M059J (cell line): Measurements from ENCODE around the gene HAL. TPM values are rescaled to one million over a fixed set of nuclear protein-coding genes. Genes with fewer than 3 reads are reported as not detected.

Source experiments
- DNase-seq: peaks from one replicate; pipeline ENCODE4 v3.0.0-alpha.2; 2012; ENCODE audit warnings: low read depth
- total RNA-seq: library from RNA; depleted of rRNA; stranded (reverse); fragments of >200 nt; shearing (Covaris generic); gene quantifications from 2 replicates; pipeline ENCODE4 v1.2.3, GENCODE V29; 2014; rRNA removed

Gene HAL, protein sequence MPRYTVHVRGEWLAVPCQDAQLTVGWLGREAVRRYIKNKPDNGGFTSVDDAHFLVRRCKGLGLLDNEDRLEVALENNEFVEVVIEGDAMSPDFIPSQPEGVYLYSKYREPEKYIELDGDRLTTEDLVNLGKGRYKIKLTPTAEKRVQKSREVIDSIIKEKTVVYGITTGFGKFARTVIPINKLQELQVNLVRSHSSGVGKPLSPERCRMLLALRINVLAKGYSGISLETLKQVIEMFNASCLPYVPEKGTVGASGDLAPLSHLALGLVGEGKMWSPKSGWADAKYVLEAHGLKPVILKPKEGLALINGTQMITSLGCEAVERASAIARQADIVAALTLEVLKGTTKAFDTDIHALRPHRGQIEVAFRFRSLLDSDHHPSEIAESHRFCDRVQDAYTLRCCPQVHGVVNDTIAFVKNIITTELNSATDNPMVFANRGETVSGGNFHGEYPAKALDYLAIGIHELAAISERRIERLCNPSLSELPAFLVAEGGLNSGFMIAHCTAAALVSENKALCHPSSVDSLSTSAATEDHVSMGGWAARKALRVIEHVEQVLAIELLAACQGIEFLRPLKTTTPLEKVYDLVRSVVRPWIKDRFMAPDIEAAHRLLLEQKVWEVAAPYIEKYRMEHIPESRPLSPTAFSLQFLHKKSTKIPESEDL
- total RNA-seq = not detected in 2 replicates

DNA sequence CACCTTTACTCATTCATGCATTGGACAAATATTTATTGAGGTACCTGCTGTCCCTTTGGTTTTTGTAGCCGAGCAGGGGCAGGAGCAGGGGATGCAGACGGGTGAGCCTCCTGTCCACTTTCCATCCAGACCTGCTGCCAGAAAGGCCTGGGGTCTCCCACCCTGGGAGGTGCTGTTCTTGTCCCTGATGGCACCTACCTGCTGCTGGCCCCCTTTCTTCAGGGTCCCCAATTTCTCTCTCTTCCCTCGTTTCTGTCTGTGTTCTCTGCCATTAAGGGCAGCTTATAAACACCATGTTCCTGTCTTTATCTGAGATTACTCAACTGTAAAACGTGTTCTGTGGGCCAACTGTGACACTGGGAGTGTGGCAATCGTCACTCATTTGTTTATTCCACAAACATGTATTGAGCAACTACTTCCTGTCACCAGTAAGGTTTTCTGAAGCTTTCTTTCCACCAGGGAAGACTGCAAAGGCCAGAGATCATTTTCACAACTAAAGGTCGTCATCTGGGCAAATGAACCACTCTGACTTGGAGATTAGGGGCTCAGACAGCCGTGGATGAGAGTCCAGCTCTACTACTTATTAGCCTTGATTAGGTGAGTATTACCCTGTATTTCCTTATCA is at the start of gene HAL:
TSS of gene HAL (minus strand) at position 311 of the 625 bp plus-strand sequence. CDS start 434 bp downstream, outside the sequence.
- no peak for DNase-seq

DNA sequence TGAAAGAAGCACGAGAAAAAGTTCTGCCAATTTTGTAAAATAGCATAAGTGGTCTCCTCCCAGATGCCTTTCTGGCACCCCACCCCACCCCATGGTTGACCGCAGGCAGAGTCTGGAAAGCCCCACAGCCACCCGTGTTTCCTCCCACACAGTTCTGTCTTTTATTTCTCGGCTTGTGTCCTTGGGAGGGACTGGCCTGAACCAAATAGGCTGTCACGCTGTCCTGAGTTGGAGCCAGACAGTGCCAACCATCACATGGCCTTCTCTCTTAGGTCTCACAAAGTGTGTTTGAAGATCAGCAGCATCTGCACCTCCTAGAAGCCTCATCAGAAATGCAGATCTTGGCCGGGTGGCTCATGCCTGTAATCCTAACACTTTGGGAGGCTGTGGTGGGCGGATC is 49.4 kb upstream of the HAL start:
- no peak for DNase-seq

DNA sequence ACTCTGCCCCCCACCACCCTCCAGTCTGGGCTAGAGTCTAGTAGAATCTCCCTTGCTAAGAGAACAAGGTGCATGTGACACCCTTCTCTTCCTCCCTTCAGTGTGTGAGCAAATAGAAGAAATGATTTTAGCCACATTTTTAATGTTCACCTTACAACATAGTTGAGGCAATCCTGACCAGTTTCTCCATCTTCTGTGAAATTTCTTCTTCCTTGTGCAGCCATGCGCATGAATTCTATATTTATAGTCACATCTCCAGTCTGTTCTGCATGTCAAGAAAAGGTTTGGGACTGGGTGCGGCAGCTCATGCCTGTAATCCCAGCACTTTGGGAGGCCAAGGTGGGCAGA is 48.8 kb upstream of the HAL start:
- no peak for DNase-seq

DNA sequence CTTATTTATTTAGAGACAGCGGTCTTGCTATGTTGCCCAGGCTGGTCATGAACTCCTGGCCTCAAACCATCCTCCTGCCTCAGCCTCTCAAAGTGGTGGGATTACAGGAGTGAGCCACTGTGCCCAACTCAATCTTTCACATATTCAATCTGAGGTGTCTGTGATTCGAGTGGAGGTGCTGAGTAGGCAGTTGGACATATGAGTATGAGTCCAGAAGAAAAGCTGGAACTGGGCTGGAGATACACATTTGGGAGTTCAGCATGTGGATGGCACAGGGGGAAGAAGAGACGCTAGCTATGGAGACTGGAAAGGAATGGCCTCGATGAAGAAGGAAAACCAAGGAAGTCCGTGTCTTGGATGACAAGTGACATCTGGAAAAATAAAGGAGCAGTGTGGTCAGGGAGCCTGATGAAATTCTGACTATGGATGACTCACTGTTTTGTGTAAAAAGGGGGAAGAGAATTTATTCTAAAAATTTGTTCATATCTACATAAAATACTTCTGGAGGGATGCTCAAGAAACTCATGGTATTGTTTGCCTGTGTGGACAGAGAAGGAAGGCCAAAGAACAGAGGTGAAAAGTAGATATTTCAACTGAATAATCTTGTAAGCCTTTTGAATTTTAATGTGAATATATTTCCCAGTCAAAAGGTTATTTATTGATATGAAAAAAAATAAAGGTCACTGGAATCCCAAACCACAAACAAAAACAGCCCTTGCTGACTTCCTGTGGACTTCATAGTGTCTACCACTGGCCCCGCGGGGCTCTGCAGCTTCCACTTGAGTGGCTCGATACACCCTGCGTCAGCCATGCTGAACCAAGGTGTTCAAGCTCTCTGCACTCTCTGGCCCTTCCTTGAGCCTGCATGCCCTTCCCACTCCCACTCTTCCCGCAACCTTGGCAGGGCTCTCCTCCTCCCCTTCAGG is 48.1 kb upstream of the HAL start:
- DNase-seq = peak; percentile 61

DNA sequence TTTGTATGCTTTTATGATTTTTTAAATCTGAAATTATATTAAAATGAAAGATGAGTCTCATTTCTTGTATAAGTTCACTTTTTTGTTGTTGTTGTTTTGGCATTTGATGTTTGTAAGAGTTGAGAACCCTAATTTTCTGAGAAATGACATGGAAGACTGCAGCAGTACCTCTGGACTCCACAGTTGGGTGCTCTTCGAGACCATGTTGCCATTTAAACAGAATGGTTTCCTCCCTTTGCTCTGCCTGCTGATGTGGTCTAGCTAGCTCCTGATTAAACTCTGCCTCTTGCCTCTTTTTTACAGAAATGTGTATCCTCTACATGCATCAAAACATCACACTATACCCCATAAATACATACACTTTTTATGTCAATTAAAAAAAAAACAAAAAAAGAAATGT is 45.0 kb upstream of the HAL start:
- no peak for DNase-seq

DNA sequence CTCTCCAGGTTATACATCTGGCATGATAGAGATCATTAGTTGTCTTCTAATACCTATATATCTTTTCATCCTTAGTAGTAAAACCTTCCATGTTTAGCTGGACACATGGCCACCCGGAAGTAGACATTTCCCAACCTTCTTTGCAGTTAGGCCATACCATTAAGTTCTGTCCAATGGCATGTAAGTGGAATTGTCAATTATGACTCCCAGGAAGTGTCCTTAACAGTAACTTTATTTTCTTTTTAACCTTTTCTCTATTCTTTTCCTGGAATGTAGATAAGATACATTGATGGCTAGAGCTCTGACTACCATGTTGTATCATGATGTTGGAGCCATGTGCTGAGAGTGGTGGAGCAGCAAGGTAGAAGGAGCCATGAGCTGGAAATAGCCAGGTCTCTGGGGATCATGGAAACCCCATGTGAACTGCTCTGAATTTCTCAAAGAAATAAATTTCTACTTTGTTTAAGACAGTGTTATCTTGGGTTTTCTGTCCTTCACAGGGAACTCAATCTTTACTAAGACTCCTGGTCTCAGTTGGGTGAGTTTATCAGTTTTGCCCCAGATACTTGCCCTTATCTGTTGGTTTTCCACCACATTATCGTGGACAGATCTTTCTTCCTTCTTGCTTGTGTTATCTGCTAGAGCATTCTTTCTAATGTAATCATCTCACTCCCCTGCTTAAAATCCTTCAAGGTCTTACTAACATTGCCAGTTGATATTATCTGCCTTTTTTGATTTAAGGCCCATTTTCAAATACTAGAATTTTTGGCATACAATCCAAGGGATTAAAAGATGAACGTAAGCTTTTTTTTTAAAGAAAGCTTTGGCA is 44.4 kb upstream of the HAL start:
- no peak for DNase-seq

DNA sequence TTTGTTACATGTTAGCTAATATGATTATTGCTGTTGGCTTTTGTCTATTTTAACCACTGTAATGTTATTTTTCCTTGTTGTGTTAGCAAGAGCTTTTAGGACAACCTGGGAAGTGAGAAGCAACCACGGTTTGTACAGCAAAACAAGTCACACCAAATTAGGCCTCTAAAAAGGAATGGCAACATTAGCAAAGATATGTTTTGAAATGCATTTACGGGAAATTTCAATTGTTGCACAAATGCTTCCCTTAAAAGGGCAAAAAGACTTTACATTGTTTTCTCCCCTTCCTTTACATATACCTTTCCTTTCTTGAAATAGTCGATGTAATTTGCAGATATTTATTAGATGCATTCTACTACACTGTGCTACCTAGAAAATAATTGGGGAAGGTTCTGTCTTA is 43.4 kb upstream of the HAL start:
- no peak for DNase-seq

DNA sequence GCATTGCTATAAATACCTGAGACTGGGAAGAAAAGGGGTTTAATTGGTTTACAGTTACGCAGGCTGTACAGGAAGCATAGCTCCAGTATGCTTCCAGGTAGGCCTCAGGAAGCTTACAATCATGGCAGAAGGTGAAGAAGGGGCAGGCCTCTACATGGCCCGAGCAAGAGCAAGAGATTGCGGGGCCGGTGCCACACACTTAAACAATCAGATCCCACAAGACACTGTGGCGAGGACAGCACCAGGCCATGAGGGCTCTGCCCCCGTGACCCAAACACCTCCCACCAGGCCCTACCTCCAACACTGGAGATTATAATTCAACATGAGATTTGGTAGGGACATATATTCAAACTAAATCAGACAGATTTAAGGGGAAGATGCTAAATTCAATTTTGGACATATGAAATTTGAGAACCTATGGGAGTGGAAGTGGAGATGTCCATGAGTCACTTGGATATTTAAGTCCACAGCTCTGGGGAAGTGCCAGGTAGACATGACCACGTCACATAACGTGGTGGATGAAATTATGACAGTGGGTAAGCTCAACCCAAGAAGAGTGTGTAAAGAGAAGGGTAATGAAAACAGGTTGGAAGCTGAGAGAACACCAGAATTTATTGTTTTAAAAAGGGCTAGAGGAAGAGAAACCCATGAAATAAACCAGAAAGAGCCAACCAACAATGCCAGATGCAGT is 40.8 kb upstream of the HAL start:
- DNase-seq = peak; percentile 39

DNA sequence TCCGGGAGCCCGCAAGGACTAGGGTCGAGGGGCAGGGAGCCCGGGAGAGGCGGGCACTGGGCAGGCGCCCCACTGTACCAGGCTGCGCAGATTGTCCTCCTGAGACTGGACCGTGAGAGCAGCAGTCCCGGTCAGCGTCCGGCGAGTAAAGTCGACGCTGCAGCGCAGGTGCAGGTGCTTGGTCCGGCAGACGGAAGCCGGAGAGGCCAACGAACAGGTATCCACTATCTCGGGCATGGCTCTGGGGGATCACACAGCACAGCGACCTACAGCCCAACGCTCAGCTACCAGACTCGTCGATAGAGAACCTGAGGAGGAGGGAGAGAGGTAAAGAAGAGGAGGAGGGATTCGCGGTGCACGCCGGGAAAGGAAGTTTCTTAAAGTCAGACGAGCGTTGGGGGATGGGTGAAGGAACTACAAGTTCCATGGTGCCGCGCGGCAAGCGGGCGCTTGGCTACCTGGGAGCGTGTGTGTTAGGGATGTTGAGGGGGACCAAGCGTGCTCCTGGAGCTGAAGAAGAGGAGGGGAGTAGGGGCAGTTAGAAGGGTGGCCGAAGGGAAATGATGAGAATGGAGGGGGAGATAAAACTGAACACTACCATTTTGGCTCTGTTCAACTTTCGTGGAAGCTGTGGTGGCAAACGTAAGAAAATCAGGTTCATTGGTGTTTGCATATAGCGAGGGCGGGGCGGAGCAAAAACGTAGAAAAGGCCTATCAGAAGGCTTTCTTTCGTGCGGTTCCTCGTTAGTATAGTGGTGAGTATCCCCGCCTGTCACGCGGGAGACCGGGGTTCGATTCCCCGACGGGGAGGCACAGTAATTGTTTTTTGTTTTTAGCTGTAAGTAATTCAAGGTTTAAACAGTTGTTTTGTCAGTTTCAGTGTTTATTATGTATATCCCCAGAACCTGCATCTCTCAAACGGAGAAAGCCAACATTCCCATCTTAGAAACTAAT is 39.4 kb upstream of the HAL start, which contains the start of gene LTA4H:
TSS of gene LTA4H (minus strand) at position 305 of the 954 bp plus-strand sequence. CDS start at position 237, 68 bp downstream.
- peak; percentile 97 for DNase-seq

DNA sequence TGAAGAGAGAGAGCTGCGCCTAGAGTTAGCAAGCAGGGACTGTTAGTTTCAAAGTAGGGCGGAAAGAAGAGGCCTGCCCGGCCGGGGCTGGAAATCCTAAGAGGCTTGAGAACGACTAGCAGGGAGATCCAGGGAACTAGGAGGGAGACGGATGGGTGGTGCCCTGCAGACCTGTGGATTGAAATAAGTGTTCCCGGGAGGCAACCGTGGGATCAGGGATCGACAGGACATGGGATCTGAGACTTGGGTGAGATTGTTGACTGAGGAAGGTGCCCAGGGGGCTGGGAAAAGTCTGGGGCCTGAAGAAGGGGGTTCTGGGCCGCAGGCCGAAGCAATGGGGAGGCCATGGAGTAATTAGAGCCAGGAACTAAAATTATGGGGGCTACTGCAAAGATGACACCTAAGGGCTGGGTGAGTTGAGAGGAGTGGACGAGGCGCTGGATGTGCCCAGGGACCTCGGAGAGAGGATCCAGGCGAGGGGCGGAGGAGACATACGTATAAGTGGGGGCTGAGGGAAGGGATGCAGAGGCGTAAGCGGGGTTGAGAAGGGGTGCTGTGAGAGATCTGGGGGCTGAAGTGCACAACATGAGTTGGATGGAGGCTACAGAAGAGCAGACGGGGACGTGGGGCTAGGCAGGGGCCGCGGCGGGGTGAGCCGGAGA is 38.6 kb upstream of the HAL start:
- peak; percentile 18 for DNase-seq

DNA sequence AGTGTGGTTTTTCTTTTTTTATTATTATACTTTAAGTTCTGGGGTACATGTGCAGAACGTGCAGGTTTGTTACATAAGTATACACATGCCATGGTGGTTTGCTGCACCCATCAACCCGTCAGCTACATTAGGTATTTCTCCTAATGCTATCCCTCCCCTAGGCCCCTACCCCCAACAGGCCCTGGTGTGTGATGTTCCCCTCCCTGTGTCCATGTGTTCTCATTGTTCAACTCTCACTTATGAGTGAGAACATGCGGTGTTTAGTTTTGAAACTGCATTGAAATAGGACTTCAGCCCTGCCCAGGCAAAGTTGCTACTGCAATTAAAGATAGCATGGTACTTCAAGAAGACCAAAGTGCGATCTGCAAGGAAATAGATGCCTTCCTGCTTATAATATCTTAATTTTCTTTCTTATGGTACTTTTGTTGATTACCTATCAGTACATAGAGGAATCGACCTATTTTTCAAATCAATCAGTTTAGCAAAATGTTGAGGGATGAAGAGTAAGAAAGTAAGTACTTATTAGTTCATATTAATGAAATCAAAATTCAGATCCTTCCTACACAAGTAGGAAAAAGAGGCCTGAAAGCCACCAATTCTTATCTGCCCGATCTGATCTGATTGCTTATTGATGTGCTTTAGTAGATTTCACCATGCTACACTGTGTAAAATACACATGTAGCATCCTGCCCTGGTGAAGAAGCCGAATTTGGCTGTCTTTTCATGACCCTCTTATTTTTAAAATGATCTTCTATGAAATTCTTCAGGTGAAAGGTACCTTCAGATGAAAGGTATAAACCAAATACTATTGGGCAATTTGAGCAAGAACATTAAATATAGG is 37.6 kb upstream of the HAL start:
- DNase-seq = no peak

DNA sequence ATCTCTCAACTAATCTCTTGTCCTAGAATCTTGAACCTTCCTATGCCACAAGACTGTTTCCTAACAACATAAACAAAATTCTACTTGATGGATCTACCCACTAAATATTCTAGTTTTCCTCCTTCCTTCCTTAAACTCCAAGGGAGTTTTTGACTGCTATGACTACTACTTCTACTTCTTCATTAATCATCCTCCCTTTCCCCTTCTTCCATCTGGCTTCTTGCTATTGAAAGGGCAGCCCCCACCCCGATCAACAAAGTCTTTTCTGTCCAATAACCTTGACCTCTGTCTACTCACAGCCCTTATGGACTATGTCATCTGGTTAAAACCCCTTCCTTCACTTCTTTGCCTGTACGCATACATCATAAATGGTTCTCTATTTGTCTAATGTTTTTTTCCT is 33.7 kb upstream of the HAL start:
- DNase-seq = no peak

DNA sequence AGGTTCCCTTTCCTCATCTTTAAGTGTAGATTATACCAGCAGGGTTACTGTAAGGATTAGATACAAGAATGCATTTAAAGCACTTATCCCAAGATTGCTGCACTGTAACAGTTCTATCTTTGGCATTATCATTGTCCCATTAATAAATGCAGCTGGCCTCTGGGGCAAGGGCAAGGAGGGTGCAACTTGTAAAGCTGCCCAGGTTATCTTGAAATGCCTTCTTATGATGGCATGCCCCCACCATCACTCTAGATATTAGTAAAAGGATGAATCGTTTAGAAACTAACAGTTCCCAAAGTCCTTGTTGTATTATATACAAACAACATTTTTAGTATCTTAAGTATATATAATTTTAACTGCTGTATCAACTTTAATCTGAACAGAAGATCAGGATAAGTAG is 32.4 kb upstream of the HAL start:
- DNase-seq = no peak

DNA sequence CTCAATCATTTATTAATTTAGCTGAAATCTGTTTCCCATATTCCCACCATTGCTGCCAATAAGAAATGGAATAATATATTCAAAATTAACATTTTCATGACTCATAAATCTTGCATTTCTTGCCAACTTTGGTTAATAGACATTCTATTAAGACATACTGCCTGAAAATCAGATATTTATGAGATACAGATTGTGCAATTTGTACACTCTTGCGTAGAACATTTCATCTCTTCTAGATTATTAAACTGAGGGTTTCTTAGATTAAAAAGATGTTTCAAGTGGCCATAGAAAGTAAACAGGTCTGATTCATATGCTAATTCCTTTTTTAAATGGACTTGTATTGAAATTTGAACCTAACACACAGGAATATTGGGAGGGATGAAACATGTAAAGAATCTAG is 30.2 kb upstream of the HAL start:
- DNase-seq = no peak

DNA sequence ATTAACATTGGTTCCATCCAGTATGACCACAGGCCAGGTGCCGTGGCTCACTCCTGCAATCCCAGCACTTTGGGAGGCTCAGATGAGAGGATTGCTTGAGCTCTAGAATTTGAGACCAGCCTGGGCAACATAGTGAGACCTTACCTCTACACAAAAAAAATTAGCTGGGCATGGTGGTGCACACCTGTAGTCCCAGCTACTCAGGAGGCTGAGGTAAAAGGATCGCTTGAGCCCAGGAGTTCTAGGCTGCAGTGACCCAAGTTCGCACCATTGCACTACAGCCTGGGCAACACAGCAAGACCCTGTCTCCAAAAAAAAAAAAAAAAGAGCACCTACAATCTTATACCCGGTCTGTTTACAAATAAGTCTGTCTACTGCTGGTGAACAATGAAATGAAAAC is 29.4 kb upstream of the HAL start:
- DNase-seq = no peak

DNA sequence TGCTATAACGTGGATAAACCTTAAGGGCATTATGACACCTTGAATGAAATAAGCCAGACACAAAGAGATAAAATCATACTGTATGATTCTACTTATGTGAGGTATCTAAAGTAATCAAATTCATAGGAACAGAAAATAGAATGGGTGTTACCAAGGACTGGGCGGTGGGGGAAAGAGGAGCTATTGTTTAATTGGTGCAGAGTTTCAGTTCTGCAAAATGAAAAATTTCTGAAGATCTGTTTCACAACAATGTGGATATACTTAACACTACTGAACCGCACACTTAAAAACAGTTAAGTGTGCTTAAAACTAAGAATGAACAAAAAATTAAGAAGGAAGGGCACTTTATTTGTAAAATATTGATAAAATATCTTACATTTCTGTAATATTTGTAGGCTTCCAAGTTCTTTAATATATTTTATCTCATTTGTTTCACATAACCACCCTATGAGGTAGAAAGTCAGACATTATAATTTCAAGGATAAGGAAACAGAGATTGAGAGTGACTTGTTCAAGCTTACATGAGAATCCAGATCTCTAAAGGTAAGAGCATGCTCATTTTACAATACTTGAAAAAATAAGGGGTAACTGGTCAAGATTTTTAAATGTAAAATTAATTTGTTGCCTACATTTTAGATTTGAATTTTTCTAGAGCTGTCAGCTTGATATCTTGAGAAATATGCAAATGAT is 24.3 kb upstream of the HAL start:
- no peak for DNase-seq

DNA sequence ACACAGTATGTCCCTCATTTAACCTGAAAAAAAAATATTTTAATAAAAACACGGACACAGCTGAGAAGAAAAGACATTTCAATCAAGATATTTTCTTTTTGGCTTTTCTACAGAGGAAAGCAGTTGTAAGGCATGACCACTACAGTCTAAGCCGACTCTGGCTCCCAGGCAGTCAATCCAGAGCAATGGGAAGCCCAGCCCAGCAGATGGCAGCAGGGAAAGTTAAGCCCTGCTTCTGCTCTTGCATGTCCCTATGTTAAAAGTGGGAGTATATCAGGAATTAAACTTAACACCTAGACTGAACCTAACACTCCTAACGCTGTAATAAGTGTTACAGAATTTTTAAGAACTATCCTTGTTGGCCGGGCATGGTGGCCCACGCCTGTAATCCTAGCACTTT is 19.5 kb upstream of the HAL start:
- peak; percentile 37 for DNase-seq
